AG09309 (cell line): ENCODE results near the gene SPAG17.

Experiments
- DNase-seq: peaks from one replicate; pipeline ENCODE4 v3.0.0-alpha.2; 2010; ENCODE audit warnings: low read depth
- H3K4me3 ChIP-seq: 2 replicates; pipeline ENCODE4 v1.5.1; 2011; ENCODE audit warnings: mild to moderate bottlenecking, low read depth, low read length, moderate library complexity; ENCODE audit not compliant: control insufficient read depth
- CTCF ChIP-seq: IDR thresholded peaks from 2 replicates; pipeline ENCODE4 v1.5.1; 2011; ENCODE audit warnings: mild to moderate bottlenecking, low read depth, low read length, inconsistent platforms; ENCODE audit not compliant: insufficient read depth, control insufficient read depth; ENCODE audit errors: missing control alignments

The SPAG17 gene

GRCh38 chr1:117905019-117905418, 280.0 kb downstream of the SPAG17 start:
- H3K4me3 ChIP-seq: no peak overlapping the region
- no peak for TF ChIP-seq CTCF
- no peak for DNase-seq

GRCh38 chr1:117904485-117904884, 280.5 kb downstream of the SPAG17 start:
- DNase-seq: no peak
- no peak for TF ChIP-seq CTCF
- H3K4me3 ChIP-seq: no peak overlapping the region
